Neural cell (in vitro differentiated cells): ENCODE data around the gene CREBRF. TPM values are rescaled to one million over a fixed set of nuclear protein-coding genes. Genes with fewer than 3 reads are reported as not detected.

Experiments
- H2AFZ ChIP-seq: fragments of 200-600, 300-800 bp; sonication (generic), shearing (Covaris generic); 2 replicates; pipeline ENCODE4 v1.6.0; 2014; ENCODE audit warnings: low read depth, mild to moderate bottlenecking, antibody characterized with exemption, low read length, moderate library complexity
- H3F3A ChIP-seq: fragments of 200-600 bp; shearing (Covaris generic); 2 replicates; pipeline ENCODE4 v1.6.1; 2016; ENCODE audit warnings: mild to moderate bottlenecking, moderate library complexity, mixed read lengths, antibody characterized with exemption, low read length; ENCODE audit not compliant: insufficient read depth, poor library complexity, severe bottlenecking
- H3K27ac ChIP-seq: fragments of 200-600, 300-800 bp; sonication (generic), shearing (Covaris generic); 2 replicates; pipeline ENCODE4 v1.5.1; 2014; ENCODE audit warnings: mild to moderate bottlenecking, low read length, moderate library complexity
- H3K27me3 ChIP-seq: fragments of 300-800, 200-600 bp; sonication (generic), shearing (Covaris generic); 2 replicates; pipeline ENCODE4 v1.6.0; 2014; ENCODE audit warnings: mild to moderate bottlenecking, low read depth, low read length, moderate library complexity; ENCODE audit not compliant: insufficient read depth
- H3K36me3 ChIP-seq: fragments of 300-800, 200-600 bp; sonication (generic), shearing (Covaris generic); 2 replicates; pipeline ENCODE4 v1.5.1; 2014; ENCODE audit warnings: mild to moderate bottlenecking, antibody characterized with exemption, low read length, moderate library complexity; ENCODE audit not compliant: insufficient read depth
- H3K4me2 ChIP-seq: fragments of 300-800, 200-600 bp; sonication (generic), shearing (Covaris generic); 2 replicates; pipeline ENCODE4 v1.6.0; 2014; ENCODE audit warnings: mild to moderate bottlenecking, low read length
- H3K4me3 ChIP-seq: fragments of 300-800, 200-600 bp; sonication (generic), shearing (Covaris generic); 2 replicates; pipeline ENCODE4 v1.5.1; 2014; ENCODE audit warnings: mild to moderate bottlenecking, low read length, moderate library complexity
- H3K79me2 ChIP-seq: fragments of 200-600 bp; shearing (Covaris generic); replicated peaks from 2 replicates; pipeline ENCODE4 v1.6.0; 2014; ENCODE audit warnings: mild to moderate bottlenecking, low read length, moderate library complexity; ENCODE audit not compliant: insufficient read depth
- H3K9ac ChIP-seq: fragments of 300-800, 200-600 bp; sonication (generic), shearing (Covaris generic); 2 replicates; pipeline ENCODE4 v1.6.1; 2016; ENCODE audit warnings: mild to moderate bottlenecking, low read length, mixed read lengths
- H3K9me2 ChIP-seq: fragments of 200-600 bp; shearing (Covaris generic); 2 replicates; pipeline ENCODE4 v1.6.1; 2016; ENCODE audit warnings: mild to moderate bottlenecking, low read length, mixed read lengths; ENCODE audit not compliant: insufficient read depth
- H3K9me3 ChIP-seq: fragments of 200-600, 300-800 bp; sonication (generic), shearing (Covaris generic); 2 replicates; pipeline ENCODE4 v1.6.1; 2016; ENCODE audit warnings: mild to moderate bottlenecking, mixed run types, low read length, moderate library complexity, mixed read lengths
- H4K20me1 ChIP-seq: fragments of 200-600 bp; shearing (Covaris generic); 2 replicates; pipeline ENCODE4 v1.6.1; 2016; ENCODE audit warnings: mild to moderate bottlenecking, mixed run types; ENCODE audit not compliant: insufficient read depth
- CTCF ChIP-seq: fragments of 450-650 bp; IDR thresholded peaks from 2 replicates; pipeline ENCODE4 v1.5.1; 2014; ENCODE audit warnings: antibody characterized with exemption, mild to moderate bottlenecking, moderate library complexity; ENCODE audit not compliant: poor library complexity, severe bottlenecking
- EP300 ChIP-seq: fragments of 450-650 bp; conservative IDR thresholded peaks from 2 replicates; pipeline ENCODE4 v1.6.1; 2014; ENCODE audit warnings: antibody characterized with exemption, mild to moderate bottlenecking, moderate library complexity; ENCODE audit not compliant: poor library complexity, severe bottlenecking
- EZH2 ChIP-seq: fragments of 200-600, 300-800 bp; shearing (Covaris generic), sonication (generic); IDR thresholded peaks from 2 replicates; pipeline ENCODE4 v1.6.1; 2014; ENCODE audit warnings: antibody characterized with exemption, low read length, borderline replicate concordance, mild to moderate bottlenecking; ENCODE audit not compliant: insufficient read depth, poor library complexity, severe bottlenecking
- MXI1 ChIP-seq: fragments of 450-650 bp; conservative IDR thresholded peaks from 2 replicates; pipeline ENCODE4 v1.6.1; 2014; ENCODE audit warnings: antibody characterized with exemption, mild to moderate bottlenecking; ENCODE audit not compliant: poor library complexity, severe bottlenecking
- POLR2AphosphoS5 ChIP-seq: IDR thresholded peaks from 2 replicates; pipeline ENCODE4 v1.6.1; 2012
- RAD21 ChIP-seq: fragments of 450-650 bp; conservative IDR thresholded peaks from 2 replicates; pipeline ENCODE4 v1.6.1; 2014; ENCODE audit warnings: antibody characterized with exemption, mild to moderate bottlenecking, moderate library complexity
- REST ChIP-seq: IDR thresholded peaks from 2 replicates; pipeline ENCODE4 v1.6.1; 2012; ENCODE audit warnings: borderline replicate concordance
- SMC3 ChIP-seq: fragments of 450-650 bp; conservative IDR thresholded peaks from 2 replicates; pipeline ENCODE4 v1.6.1; 2014; ENCODE audit warnings: antibody characterized with exemption, mild to moderate bottlenecking, moderate library complexity; ENCODE audit not compliant: poor library complexity
- TAF1 ChIP-seq: IDR thresholded peaks from 2 replicates; pipeline ENCODE4 v1.6.1; 2012; ENCODE audit warnings: low read depth
- polyA plus RNA-seq: library from polyadenylated mRNA; depleted of rRNA; stranded (reverse); fragments of >200 nt; gene quantifications from 2 replicates; pipeline ENCODE4 v1.2.3, GENCODE V29; 2014

The CREBRF gene
- polyA plus RNA-seq, 1 donor from 2014 or later: 9.3 TPM

DNA sequence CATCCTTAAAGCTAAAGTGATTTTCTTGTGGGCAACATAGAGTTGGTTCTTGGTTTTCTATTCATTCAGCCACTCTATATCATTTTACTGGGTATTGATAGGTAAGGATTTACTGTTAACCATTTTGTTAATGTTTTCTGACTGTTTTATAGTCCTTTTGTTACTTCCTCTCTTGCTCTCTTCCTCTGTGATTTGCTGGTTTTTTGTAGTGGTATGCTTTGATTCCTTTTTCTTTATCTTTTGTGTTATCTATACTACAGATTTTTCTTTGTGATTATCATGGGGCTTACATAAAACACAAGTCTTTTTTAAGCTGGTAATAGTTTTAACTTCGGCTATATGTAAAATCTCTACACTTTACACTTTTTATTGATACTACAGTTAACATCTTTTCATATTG, 43.3 kb downstream of the CREBRF start:
- Histone ChIP-seq H3K79me2 (no peaks in the 10 kb centered on the region), H3K36me3 (no peaks in the 10 kb centered on the region), H2AFZ (no peak overlapping the region), H3K9me3 (no peaks in the 10 kb centered on the region), H3K9me2 (no peaks in the 10 kb centered on the region), H3K9ac (no peak overlapping the region), H3K4me3 (no peak overlapping the region), H4K20me1 (no peaks in the 10 kb centered on the region), H3K27me3 (no peaks in the 10 kb centered on the region), H3F3A (no peaks in the 10 kb centered on the region), H3K4me2 (no peak overlapping the region), H3K27ac (no peak overlapping the region)
- TF ChIP-seq POLR2AphosphoS5 (no peak), SMC3 (no peak), EZH2 (no peak), RAD21 (no peak), REST (no peak), EP300 (no peak), TAF1 (no peak), MXI1 (no peak), CTCF (no peak)

GRCh38 chr5:173101245-173101644, 45.1 kb downstream of the CREBRF start:
- H3K4me2 ChIP-seq: no peak overlapping the region
- H3K79me2 ChIP-seq: no peaks in the 10 kb centered on the region
- no peaks in the 10 kb centered on the region for H3K9me3 ChIP-seq
- H3K9me2 ChIP-seq: no peaks in the 10 kb centered on the region
- TF ChIP-seq MXI1 (no peak), EZH2 (no peak), EP300 (no peak), REST (no peak), SMC3 (no peak), TAF1 (no peak), RAD21 (no peak), CTCF (no peak), POLR2AphosphoS5 (no peak)
- H3K4me3 ChIP-seq: no peak overlapping the region
- no peaks in the 10 kb centered on the region for H3F3A ChIP-seq
- no peak overlapping the region for H3K27ac ChIP-seq
- H3K36me3 ChIP-seq: no peaks in the 10 kb centered on the region
- H4K20me1 ChIP-seq: no peaks in the 10 kb centered on the region
- H3K27me3 ChIP-seq: no peaks in the 10 kb centered on the region
- no peak overlapping the region for H3K9ac ChIP-seq
- no peak overlapping the region for H2AFZ ChIP-seq
